ENCODE data around the gene FBXL7.

FBXL7 gene

DNA sequence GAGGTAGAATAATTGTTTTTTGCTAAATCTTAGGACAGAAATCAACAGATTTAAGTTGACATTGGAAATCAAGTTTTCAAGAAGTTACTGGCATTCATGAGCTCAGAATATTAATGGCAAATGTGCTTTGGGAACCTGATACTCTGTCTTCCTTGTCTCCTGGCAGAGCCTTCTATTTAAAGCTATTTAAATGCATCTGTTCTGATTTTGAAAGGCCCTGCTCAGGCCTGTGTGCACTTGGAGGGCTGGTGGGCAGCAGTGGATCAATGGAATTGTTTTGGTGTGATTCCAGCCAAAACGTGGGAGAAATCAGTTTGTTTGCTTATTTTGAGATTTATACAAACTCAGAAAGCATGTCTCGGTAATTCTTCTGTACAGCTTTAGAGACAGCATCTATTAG, 38.5 kb downstream of the FBXL7 start:
- DNase-seq (ENCODE audit: low read depth in 2 of 3, low spot score in 2 of 3) = no peak

- DNase-seq (ENCODE audit: low read depth in 2 of 3, low spot score in 2 of 3) = no peak
These were observed 40.0 kb downstream of the FBXL7 start for GRCh38 chr5:15539951-15540350.

DNA sequence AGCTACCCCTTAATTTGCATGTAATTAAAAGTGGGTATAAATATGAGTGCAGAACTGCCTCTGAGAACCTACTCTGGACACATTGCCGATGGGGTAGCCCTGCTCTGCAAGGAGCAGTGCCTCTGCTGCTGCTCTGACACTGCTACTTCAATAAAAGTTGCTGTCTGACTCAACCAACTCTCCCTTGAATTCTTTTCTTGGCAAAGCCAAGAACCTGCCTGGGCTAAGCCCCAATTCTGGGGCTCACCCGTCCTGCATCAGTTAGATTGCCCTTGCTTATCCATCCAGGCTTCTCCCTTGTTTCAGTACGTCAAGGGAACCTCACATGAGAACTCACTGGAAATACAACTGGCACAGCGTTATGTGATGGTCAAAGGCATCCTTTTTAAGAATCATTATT, 44.1 kb downstream of the FBXL7 start:
- DNase-seq (ENCODE audit: low read depth in 2 of 3, low spot score in 2 of 3) = no peak

DNA sequence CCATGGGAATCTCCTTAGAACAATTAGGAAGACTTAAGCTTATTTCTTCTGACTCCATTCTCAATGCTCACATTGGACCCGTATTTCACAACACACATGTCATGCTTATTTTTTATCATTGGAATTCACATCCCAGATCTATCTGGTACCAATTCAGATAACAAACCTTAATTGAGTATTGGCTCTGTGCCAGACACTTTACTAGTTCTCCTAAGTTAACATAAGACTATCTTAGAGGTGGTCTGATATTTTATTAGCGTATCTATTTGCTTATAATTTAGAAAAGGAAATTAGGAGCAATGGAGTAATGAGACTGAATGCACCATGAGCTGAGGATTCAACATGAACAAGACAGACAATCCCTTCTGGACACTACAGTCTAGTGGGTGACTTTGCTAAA, 45.1 kb downstream of the FBXL7 start:
- DNase-seq (ENCODE audit: low read depth in 2 of 3, low spot score in 2 of 3) = no peak

DNA sequence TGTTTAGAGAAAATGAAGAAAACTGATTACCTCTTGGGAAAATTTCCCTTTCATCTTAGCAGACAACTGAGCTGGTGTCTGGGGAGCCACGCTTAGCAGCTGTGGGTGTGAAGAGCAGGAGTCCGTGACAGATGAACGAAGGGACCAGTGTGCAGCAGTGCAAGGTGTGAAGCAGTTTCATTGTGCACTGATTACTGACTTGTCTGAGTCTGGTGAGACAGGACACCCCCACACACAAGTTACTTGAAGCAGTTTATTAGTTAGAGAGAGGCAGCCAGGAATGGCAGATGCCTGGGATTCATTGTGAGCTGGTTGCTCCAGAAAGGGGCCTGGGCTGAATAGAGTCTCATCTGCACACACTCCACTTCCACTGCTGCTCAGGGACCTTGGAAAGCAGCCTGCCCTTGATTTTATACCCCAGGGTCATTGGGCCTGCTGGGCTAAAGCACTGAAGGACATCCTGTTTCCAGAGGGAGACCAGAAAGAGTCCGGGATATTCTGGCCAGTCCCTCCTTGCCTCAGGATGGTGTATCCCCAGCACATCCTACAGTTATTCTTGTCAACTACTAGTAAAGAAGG, 47.4 kb downstream of the FBXL7 start:
- no peak for DNase-seq (ENCODE audit: low read depth in 2 of 3, low spot score in 2 of 3)

- no peak for DNase-seq (ENCODE audit: low read depth in 2 of 3, low spot score in 2 of 3)
These were observed 50.0 kb downstream of the FBXL7 start for GRCh38 chr5:15549961-15550360.

DNA sequence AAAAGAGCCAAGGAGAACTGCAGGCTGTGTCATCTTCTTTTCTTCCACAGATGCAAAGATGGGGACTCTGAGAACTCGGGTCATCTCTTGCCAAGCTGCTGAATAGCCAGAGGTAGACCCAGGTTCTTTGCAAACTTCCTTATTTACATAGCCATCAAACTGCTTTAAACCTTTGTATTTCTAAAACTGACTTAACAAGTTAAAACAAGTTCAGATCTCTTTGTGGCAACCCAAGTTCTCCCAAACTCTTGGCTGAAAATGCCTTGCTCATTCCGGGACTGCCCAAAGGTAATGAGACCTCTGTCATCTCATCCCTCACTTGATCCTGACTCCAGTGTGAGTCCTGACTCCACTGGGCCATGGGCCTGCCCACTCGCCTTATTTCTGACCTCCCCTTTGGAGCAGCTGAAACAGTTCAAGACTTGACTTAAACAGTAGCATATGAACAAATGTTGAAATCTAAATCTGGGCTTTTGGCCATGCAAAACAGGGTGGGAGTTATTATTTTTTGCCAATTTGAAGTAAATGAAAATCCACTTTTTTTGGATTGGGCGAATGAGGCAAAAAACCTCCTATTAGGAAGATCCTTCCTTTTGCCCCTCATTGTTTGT, 50.6 kb downstream of the FBXL7 start:
- DNase-seq (ENCODE audit: low read depth in 2 of 3, low spot score in 2 of 3) = no peak

DNA sequence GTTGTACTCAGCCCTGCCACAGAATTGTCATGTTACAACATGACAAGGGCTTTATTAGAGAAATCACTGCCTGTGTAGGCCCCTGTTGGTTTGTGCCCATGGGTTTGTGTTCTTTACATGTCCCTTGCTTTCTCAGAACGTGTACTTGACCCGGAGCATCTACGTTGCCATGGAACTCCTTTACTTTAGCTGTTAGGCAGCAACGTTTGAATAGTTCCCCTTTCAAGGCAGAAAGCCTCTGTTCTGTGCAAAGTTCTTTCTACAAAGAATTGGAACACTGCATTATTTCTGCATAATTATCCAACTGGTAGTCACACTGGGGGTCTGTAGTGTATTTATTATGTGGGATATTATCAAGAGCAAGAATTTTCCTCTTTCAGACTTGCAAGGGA, 51.1 kb downstream of the FBXL7 start:
- no peak for DNase-seq (ENCODE audit: low read depth in 2 of 3, low spot score in 2 of 3)

DNA sequence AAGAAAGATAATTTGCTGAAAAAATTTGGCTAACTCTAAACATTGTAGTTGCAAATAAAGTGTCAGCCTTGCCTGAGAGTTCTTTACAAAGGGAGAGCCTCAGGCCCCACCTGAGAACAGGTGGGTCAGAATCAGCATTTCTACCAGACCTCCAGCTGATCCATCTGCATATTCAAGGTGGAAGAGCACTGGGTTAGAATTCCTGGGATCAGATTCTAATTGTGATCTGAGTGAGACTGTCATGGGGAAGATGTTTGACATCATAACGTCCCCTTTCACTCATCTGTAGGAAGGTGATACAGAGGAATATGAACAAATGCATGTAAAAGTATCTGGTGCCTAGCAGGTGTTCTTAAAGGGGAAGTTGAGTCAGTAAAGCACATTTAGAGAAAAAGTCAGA, 54.6 kb downstream of the FBXL7 start:
- no peak for DNase-seq (ENCODE audit: low read depth in 2 of 3, low spot score in 2 of 3)

DNA sequence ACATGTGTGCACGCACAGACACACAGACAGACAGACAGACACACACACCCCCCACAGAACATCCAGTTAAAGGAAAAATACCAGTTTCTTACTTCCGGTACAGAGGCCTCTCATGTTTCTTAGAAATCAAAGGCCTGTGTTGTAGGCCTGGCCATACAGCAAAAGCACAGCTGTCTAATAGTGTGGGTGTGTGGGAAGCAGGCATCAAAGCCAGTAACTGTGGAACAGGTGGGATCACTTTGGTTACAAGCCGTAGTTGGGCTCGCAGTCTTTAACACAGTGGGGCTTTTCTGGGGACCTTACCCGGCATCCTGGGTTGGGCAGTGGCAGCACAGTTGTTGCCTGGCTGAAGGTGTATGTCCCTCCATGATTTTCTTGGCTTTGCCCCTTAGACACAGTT, 55.2 kb downstream of the FBXL7 start:
- DNase-seq (ENCODE audit: low read depth in 2 of 3, low spot score in 2 of 3) = no peak

- DNase-seq (ENCODE audit: low read depth in 2 of 3, low spot score in 2 of 3) = no peak
These were observed 58.3 kb downstream of the FBXL7 start for GRCh38 chr5:15558240-15558639.

GRCh38 chr5:15558681-15559080, 58.7 kb downstream of the FBXL7 start:
- DNase-seq (ENCODE audit: low read depth in 2 of 3, low spot score in 2 of 3) = no peak

DNA sequence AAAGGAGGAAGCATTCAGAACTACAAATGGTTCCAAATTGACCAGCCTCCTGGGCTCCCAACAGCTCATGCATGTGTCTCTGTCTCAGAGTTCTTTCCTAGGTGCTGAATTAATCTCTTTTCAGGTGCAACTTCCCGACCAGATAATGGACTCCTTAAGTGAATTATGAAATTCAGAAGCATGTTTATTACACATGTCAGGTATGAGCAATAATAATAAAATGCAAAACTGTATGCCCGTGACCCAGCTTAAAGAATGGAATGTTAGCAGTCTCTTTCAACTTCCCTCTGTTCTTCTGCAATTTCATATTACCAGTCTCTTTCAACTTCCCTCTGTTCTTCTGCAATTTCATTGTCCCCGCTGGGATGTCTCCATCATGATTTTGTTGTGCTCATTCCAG, 60.4 kb downstream of the FBXL7 start:
- no peak for DNase-seq (ENCODE audit: low read depth in 2 of 3, low spot score in 2 of 3)

DNA sequence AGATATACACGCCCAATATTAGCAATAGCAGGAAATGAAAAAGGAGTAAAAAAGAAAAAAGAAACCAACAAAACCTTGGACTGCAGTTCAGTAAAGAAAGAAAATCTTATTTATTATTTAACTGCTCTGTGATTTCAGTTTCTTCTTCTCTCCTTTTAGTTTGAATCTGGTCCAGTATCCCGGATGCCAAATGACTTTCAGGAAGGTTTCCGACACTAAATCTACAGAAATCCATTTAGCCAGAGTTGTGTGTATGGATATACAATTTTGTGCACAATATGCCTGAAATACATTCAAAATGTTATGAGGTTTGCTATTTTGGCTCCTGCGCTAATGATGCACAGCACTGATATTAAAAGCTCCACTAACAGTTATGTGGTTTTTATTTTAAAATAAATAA, 64.5 kb downstream of the FBXL7 start:
- no peak for DNase-seq (ENCODE audit: low read depth in 2 of 3, low spot score in 2 of 3)

- DNase-seq (ENCODE audit: low read depth in 2 of 3, low spot score in 2 of 3) = no peak
These were observed 65.0 kb downstream of the FBXL7 start for GRCh38 chr5:15564957-15565356.

DNA sequence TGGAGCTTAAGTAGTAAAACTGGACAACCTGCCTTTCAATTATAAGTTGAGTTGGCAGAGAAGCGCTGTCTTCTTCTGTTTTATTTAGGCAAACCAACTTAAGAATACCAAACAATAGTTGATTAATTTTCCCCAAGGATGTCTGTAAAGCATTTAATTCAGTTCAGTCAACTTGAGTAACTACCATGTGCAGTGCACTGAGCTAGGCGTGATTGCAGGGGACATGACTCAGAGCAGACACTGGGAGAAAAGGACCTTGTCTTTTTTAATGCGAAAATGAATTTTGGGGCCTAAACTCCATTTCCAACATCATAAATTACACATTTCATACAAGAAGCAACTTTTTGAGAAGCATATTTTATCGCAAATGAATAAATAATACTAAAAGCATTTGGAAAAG, 66.3 kb downstream of the FBXL7 start:
- no peak for DNase-seq (ENCODE audit: low read depth in 2 of 3, low spot score in 2 of 3)

GRCh38 chr5:15566789-15567188, 66.8 kb downstream of the FBXL7 start:
- no peak for DNase-seq (ENCODE audit: low read depth in 2 of 3, low spot score in 2 of 3)

GRCh38 chr5:15570491-15570890, 70.5 kb downstream of the FBXL7 start:
- no peak for DNase-seq (ENCODE audit: low read depth in 2 of 3, low spot score in 2 of 3)

DNA sequence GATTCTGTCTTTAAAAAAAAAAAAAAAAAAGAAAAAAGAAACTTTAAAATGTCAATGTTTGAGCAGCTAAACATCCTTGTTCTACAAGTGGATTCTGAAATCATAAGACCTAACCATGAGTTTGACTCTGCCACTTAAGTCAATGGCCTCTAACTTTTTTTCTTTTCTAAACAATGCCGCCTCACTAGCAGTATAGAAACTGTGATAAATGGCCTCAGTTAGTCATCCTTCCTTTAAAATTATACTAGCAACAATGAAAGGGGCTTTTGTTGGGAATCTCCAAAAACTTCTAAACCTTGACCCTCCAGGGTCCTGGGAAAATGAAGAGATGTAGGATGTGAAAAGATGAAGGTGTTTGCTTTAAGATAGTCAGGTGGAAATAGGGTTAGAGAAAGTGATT, 71.1 kb downstream of the FBXL7 start:
- no peak for DNase-seq (ENCODE audit: low read depth in 2 of 3, low spot score in 2 of 3)

- DNase-seq (ENCODE audit: low read depth in 2 of 3, low spot score in 2 of 3) = no peak
These were observed 71.6 kb downstream of the FBXL7 start for GRCh38 chr5:15571618-15572017.

DNA sequence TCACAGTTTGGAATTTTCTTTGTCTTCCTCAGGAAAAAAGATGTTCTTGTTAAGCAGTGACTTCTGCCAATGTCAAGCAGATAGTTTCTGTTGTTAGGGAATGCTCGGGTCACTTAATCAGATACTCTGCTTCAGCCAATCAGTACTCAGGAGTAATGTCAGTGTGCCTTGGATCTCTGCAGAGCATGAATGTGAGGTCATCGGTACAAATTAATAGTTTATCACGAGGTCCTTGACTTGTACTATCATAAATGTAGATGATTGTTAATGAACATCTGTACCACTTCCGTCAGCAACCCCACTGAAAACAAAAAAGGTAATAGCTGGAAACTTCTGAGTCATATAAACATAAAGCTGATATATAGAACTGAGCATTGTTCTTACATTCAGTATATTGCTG, 73.6 kb downstream of the FBXL7 start:
- no peak for DNase-seq (ENCODE audit: low read depth in 2 of 3, low spot score in 2 of 3)

DNA sequence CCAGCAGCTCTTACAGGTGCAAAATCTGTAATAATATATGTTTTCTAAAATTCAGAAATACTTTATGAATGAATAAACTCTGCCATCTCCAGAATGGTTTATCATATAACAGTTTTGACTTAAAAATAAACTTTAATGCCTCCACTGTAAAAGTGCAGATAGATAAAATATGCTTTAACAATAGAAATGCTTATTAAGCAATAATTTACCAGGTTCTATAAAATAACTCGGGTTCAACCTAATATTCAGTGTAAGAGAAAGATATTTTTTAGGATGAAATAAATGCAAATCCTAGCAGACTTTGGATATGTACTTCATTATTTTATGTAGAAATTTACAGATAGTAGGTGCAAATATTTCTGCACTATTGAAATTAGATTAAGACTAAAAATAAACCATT, 74.1 kb downstream of the FBXL7 start:
- DNase-seq (ENCODE audit: low read depth in 2 of 3, low spot score in 2 of 3) = no peak

DNA sequence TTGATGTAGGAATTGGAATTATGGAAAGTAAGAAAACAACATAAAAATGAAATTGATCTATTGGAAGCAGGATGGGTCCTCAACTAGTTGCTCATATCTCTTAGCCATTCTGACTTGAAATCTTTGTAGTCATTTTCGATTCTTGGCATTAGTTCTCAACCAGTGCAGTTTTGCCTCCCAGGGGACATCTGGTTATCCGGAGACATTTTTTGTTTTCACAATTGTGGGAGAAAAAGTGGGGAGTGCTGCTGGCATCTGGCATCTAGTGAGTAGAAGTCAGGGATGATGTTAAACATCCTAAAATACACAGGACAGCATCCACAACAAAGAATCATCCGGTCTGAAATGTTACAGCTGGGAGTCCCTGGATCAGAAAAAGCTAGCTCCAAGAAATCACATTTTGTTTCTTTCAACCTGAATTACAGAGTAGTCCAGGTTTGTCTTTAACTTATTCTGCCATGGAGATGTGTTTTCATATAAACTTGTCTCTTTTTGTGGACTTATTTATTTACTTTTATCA, 74.9 kb downstream of the FBXL7 start:
- no peak for DNase-seq (ENCODE audit: low read depth in 2 of 3, low spot score in 2 of 3)

Measured in activated CD8-positive, alpha-beta memory T cell treated with anti-CD3 and anti-CD28 coated beads for 48 hours (primary cell).